HL-60 (cell line): ENCODE results near the gene COMMD6.

Source experiments
- GABPA ChIP-seq: IDR thresholded peaks from 2 replicates; pipeline ENCODE4 v1.6.1; 2012; ENCODE audit warnings: low read depth
- POLR2AphosphoS5 ChIP-seq: IDR thresholded peaks from 2 replicates; pipeline ENCODE4 v1.6.1; 2012; ENCODE audit warnings: low read depth
- SPI1 ChIP-seq: IDR thresholded peaks from 2 replicates; pipeline ENCODE4 v1.6.1; 2012; ENCODE audit warnings: low read depth, mild to moderate bottlenecking, borderline replicate concordance
- TF ChIP-seq, protein P1 (sequence below): IDR thresholded peaks from one replicate; pipeline ENCODE4 v1.5.1; 2011; ENCODE audit warnings: low read length, control low read depth, inconsistent platforms; ENCODE audit not compliant: insufficient read depth
- TF ChIP-seq, protein P2 (sequence below): IDR thresholded peaks from 2 replicates; pipeline ENCODE4 v1.6.1; 2012; ENCODE audit warnings: low read depth; ENCODE audit not compliant: insufficient replicate concordance

DNA sequence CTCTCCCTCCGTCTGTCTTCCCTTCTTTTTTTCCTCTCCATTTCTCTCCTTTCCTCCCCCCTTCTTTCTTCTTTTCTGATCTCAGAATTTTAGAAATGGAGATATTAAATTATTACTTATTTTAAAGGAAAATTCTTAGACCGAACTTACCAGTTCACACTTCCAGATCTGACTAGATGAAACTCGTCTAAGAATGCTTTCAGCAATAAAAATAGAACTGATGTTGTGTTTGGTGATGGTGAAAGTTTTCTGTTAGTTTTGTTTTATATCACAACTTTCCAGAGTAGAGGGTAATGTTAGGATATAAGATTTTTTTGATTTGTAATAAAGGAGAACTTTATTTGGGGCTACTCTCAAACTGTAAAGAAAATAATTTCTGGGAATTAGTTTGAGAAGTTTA is 41.9 kb upstream of the COMMD6 start:
- TF ChIP-seq, protein P1, sequence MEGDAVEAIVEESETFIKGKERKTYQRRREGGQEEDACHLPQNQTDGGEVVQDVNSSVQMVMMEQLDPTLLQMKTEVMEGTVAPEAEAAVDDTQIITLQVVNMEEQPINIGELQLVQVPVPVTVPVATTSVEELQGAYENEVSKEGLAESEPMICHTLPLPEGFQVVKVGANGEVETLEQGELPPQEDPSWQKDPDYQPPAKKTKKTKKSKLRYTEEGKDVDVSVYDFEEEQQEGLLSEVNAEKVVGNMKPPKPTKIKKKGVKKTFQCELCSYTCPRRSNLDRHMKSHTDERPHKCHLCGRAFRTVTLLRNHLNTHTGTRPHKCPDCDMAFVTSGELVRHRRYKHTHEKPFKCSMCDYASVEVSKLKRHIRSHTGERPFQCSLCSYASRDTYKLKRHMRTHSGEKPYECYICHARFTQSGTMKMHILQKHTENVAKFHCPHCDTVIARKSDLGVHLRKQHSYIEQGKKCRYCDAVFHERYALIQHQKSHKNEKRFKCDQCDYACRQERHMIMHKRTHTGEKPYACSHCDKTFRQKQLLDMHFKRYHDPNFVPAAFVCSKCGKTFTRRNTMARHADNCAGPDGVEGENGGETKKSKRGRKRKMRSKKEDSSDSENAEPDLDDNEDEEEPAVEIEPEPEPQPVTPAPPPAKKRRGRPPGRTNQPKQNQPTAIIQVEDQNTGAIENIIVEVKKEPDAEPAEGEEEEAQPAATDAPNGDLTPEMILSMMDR, result no peak
- TF ChIP-seq POLR2AphosphoS5 (no peak), GABPA (no peak), SPI1 (no peak)
- TF ChIP-seq, protein P2, sequence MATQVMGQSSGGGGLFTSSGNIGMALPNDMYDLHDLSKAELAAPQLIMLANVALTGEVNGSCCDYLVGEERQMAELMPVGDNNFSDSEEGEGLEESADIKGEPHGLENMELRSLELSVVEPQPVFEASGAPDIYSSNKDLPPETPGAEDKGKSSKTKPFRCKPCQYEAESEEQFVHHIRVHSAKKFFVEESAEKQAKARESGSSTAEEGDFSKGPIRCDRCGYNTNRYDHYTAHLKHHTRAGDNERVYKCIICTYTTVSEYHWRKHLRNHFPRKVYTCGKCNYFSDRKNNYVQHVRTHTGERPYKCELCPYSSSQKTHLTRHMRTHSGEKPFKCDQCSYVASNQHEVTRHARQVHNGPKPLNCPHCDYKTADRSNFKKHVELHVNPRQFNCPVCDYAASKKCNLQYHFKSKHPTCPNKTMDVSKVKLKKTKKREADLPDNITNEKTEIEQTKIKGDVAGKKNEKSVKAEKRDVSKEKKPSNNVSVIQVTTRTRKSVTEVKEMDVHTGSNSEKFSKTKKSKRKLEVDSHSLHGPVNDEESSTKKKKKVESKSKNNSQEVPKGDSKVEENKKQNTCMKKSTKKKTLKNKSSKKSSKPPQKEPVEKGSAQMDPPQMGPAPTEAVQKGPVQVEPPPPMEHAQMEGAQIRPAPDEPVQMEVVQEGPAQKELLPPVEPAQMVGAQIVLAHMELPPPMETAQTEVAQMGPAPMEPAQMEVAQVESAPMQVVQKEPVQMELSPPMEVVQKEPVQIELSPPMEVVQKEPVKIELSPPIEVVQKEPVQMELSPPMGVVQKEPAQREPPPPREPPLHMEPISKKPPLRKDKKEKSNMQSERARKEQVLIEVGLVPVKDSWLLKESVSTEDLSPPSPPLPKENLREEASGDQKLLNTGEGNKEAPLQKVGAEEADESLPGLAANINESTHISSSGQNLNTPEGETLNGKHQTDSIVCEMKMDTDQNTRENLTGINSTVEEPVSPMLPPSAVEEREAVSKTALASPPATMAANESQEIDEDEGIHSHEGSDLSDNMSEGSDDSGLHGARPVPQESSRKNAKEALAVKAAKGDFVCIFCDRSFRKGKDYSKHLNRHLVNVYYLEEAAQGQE, result no peak
